NCI-H446 (cell line): ENCODE measurements around the gene MTHFD2.
A peak's percentile ranks its signal among the peaks of the same experiment; 100 is the strongest.
"Not testable (repeated sequence)": the region's sequence is repeated elsewhere in the genome, so short reads cannot be mapped to it uniquely, and the experiment has no call there.

Experiments used
- DNase-seq, 2 experiments: peaks; one replicate each; lab custom pipeline; 2025; lab: John Stamatoyannopoulos, UW

Gene MTHFD2

DNA sequence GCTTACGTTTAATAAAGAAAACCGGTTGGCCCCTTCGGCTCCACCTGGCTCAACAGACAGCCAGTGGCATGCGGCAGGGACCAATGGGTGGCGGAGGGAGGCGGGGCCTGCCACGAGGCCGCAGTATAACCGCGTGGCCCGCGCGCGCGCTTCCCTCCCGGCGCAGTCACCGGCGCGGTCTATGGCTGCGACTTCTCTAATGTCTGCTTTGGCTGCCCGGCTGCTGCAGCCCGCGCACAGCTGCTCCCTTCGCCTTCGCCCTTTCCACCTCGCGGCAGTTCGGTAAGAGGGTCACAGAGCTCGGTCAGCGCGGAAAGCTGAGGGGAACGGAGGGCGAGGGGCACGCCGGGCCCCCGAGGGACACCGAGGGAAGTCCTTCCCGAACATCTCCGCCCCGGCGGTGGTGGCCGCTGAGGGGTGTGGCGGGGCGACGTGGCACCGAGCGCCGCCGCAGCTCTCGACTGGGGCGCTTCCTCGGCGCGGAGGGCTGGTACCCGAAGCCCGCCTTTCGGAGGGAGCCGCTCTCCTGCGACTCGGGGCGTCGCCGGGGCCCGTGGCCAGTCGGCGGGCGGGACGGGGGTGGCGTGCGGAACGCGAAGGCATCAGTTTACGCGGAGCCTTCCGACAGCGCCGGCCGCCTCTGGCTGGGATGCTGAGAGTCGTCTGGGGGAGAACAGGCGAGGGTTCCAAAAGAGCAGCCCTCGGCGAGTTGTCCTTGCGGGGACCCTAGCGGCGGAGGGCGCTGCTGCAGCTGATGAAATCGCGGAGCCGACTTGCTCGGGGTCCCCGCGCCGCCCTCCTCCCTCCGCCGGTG is at the start of gene MTHFD2:
Gene MTHFD2 (plus strand): TSS at position 155 of the 814 bp plus-strand sequence. CDS start 27 bp downstream, at position 182.
- DNase-seq = peak; percentile 93 to 97

DNA sequence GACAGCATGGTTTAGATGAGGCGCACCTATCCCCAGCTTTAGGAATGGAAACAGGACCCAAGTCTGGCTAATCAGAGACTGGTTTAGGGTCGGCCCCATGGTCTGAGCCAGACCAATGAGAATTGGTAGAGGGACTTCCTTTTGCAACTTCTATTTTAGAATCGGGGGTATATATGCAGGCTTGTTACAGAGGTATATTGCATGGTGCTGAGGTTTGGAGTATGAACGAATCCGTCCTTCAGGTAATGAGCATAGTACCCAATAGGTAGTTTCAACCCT is 49.2 kb upstream of the MTHFD2 start:
- no peak for DNase-seq

GRCh38 chr2:74149570-74150319 is 48.7 kb upstream of the MTHFD2 start:
- DNase-seq = no peak

DNA sequence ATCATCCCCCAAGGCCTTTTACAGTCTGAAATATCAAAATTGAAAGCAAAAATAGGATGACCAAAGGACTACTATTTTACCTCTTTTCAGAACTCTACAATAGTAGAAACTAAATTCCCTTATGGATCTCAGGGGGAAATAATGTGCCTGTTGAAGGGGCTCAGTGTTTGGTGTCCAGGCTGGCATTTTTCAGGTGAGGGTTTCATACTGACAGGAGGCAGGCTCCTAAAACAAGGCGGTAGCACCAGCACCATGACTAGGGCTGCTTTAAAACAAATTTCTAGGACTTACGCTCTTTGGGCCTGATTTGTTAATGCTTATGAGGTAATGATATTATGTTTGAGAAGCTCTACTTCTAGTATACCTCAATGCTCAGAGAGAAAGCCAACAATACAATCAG is 45.5 kb upstream of the MTHFD2 start:
- DNase-seq = no peak

DNA sequence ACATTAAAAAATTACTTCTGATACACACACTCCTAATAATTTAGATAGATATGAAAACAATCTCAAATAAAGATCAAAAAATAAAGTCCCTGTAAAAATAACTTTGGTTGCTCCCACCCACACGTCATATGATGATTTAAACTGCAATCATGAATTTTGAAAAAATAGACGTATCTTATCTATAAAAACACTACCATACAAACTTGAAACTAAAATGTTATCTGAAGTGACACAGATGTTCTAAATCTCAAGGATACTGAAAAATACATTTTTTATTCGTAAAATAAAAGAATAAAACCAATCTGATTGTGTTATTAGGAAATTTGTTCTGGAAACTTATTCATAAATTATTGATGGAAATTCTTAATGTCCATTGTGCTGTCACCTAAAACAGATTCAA is 42.6 kb upstream of the MTHFD2 start:
- no peak for DNase-seq

GRCh38 chr2:74162951-74163350 is 35.5 kb upstream of the MTHFD2 start:
- DNase-seq = no peak

DNA sequence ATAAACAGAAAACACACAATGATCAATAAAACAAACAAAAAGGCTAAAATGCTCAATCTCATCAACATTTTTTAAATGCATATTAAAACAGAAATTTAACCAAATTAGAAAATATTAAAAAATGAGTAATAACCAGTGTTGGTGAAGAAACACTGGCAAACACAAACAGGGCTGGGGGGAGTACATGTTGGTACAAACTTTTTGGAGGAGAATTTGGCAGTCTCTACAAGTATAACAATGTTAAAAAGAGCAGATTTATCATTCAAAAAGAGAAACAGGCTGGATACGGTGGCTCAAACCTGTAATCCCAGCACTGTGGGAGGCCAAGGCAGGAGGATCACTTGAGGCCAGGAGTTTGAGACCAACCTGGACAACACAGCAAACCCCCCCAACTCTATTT is 33.7 kb upstream of the MTHFD2 start:
- no peak for DNase-seq

- no peak for DNase-seq
Observed at GRCh38 chr2:74168739-74169138, 29.7 kb upstream of the MTHFD2 start.

DNA sequence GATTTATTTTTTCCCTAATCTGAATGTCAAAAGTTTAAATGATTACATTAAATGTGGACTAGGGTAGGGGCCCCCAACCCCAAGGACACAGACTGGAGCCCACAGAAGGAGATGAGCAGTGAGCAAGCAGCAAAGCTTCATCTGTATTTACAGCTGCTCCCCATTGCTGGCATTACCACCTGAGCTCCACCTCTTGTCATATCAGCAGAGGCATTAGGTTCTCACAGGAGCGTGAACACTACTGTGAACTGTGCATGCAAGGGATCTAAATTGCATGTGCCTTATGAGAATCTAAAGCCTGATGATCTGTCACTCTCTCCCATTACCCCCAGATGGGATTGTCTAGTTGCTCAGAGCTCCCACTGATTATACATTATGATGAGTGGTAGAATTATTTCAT is 23.5 kb upstream of the MTHFD2 start:
- no peak for DNase-seq

DNA sequence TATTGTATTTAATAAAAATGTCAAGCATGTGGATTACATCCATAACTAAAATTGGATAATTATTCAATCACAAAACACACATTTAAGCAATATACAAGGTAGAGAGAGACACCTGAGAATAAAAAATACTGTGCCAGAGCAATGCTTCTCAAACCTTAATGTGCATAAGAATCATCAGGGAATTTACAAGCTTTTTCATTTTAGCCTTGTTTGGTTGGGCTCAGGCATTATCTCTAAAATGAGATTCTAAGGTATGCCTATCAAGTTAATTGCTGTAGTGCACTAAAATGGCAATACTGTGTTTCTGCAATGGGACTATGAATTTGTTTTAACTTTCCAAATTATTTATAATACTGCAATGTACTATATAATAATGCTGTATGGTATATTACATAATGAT is 20.7 kb upstream of the MTHFD2 start:
- no peak for DNase-seq

- DNase-seq = peak; percentile 96 to 98
Observed at GRCh38 chr2:74178211-74179062, 20.0 kb upstream of the MTHFD2 start, which contains the start of gene MOB1A. MOB1A (minus strand) TSS chr2:74178879; CDS start chr2:74178674, 205 bp downstream.

GRCh38 chr2:74179063-74179865 is 19.2 kb upstream of the MTHFD2 start:
- no peak for DNase-seq

GRCh38 chr2:74181739-74182138 is 16.7 kb upstream of the MTHFD2 start:
- DNase-seq = peak; percentile 65 to 92

DNA sequence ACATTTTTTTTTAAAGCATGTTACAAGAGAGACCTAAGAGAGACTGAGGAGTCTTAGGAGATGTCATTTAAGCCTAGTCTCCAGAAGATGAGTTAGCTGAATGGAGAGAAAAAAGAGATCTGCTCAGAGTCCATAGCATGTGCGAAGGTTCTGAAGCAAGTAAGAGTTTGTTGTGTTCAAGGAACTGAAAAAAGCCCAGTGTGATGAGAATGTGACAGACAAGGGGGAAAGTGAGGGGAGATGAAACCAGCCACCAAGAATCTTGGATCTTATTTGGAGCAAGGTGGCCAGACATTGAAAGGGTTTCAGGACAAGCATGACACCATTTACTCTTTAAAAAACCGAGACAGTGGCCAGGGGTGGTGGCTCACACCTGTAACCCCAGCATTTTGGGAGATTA is 14.5 kb upstream of the MTHFD2 start:
- no peak for DNase-seq

GRCh38 chr2:74186038-74186437 is 12.4 kb upstream of the MTHFD2 start:
- no peak for DNase-seq

DNA sequence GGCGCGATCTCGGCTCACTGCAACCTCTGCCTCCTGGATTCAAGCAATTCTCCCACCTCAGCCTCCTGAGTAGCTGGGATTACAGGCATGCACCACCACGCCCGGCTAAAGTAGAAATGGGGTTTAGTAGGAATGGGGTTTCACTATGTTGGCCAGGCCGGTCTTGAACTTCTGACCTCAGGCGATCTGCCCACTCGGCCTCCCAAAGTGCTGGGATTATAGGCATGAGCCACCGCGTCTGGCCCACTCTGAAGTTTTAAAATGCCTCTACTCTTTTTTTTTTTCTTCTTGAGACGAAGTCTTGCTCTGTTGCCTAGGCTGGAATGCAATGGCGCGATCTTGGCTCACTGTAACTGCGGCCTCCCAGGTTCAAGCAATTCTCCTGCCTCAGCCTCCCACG is 11.7 kb upstream of the MTHFD2 start:
- not testable (repeated sequence) for DNase-seq

DNA sequence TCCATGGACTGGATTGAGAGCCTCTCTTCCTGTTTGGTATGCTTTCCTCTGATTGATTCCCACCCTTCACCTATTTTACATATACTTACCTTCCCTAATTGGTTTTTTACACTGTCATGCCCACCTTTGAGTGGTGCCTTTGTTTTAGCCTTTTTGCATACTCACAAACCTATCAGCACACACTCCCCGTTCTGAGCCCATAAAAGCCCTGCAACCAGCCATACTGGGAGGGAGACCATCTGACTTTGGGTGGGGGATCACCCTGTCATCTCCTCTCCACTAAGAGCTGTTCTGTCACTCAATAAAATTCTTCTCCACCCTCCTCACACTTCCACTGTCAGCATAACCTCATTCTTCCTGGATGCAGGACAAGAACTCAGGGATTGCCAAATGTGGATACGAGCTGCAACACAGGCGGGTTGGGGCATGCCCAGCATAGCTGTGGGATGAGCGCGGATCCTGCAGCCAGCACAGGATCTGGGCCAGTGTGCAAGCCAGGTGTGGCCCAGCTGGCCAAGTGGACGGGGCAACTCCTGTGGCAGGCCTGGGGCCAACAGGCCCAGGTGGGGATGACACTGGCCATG is 10.3 kb upstream of the MTHFD2 start:
- peak; percentile 82 to 84 for DNase-seq

GRCh38 chr2:74188696-74189095 is 9.7 kb upstream of the MTHFD2 start:
- no peak for DNase-seq

DNA sequence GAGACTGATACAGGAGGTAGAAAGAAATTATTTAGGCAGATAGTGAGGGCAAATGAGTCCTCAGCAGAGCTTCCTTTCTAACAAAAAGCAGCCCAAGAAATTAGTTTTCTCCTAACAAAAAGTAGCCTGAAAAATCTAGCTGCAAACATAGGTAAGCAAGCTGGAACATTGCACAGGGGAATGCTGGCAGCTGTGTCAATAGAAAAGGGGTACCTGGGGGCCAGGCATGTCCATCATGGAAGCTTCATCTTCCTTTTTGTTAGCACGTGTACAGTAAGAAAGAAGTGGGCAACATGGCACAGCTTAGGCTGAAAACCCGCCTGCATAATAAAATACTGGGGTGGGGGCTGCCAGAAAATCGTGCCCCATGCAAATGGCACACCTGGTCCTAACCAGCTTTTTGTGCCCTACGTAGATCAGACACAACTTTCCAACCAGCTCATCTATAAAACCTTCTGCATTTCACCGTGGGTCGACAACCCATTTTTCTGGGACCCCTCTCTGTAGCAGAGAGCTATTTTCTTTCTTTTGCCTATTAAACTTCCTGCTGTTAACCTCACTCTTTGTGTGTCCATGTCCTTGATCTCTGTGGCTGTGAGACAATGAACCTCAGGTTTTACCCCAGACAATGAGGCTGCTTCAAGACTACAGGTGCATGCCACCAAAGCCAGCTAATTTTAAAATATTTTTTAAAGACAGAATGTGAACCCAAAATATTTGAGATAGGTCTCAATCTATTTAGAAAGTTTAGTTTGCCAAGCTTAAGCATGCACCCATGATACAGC is 6.6 kb upstream of the MTHFD2 start:
- DNase-seq = no peak

DNA sequence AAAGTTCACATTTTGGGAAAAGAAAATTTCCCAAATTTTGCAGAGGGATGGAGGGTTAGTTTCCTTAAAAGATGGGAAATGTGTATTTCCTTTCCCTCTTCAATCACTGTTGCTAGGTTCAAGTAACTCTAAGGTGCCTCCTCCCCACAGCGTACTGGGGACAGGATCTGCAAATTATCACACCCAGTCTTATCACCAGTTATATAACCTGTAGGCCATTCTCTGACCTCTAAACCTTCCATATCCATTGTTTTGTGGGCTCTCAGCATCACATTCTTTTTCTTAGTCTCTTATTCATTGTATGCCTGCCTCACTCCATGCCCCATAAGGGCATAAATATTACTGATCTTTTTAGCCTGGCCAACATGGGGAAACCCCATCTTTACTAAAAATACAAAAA is 3.6 kb upstream of the MTHFD2 start:
- no peak for DNase-seq

- DNase-seq = no peak
Observed at GRCh38 chr2:74197049-74197448, 1.4 kb upstream of the MTHFD2 start.
